Muscle layer of duodenum (tissue), 2 donors: ENCODE measurements around the gene POU2F1.

ENCODE experiments used
- H3K27ac ChIP-seq: one replicate; pipeline ENCODE4 v1.7.0; 2013; ENCODE audit warnings: mild to moderate bottlenecking, low read length
- H3K27me3 ChIP-seq: one replicate; pipeline ENCODE4 v1.7.0; 2013; ENCODE audit warnings: low read depth, mild to moderate bottlenecking, control low read depth, low read length
- H3K36me3 ChIP-seq, 2 donors: one replicate each; pipeline ENCODE4 v1.7.0; 2013; ENCODE audit warnings: low read length in 2 of 2, control low read depth in 1 of 2, mild to moderate bottlenecking in 1 of 2; ENCODE audit not compliant: insufficient read depth in 2 of 2, control insufficient read depth in 1 of 2
- H3K4me1 ChIP-seq, 2 donors: one replicate each; pipeline ENCODE4 v1.7.0; 2013; ENCODE audit warnings: low read length in 2 of 2, mild to moderate bottlenecking in 2 of 2, control low read depth in 1 of 2, moderate library complexity in 1 of 2; ENCODE audit not compliant: insufficient read depth in 2 of 2, control insufficient read depth in 1 of 2
- H3K4me3 ChIP-seq, 2 donors: one replicate each; pipeline ENCODE4 v1.7.0; 2013; ENCODE audit warnings: low read length in 2 of 2, low read depth in 1 of 2, mild to moderate bottlenecking in 1 of 2
- H3K9me3 ChIP-seq, 2 donors: one replicate each; pipeline ENCODE4 v1.7.0; 2013; ENCODE audit warnings: low read length in 2 of 2, control low read depth in 1 of 2, mild to moderate bottlenecking in 1 of 2; ENCODE audit not compliant: control insufficient read depth in 1 of 2
- donor health status: healthy.

POU2F1 gene

GRCh38 chr1:167373986-167374385 is 153.3 kb downstream of the POU2F1 start:
- Histone ChIP-seq H3K4me3 (no peak overlapping the region), H3K27me3 (no peaks in the 10 kb centered on the region), H3K27ac (no peak overlapping the region), H3K36me3 (peaks cover 5 to 9% of the 10 kb centered on the region in 2 donors), H3K9me3 (no peaks in the 10 kb centered on the region), H3K4me1 (peaks cover 0 to 6% of the 10 kb centered on the region in 2 donors)

- Histone ChIP-seq H3K27ac (no peak overlapping the region), H3K9me3 (no peaks in the 10 kb centered on the region), H3K4me1 (peaks cover 0 to 6% of the 10 kb centered on the region in 2 donors), H3K4me3 (no peak overlapping the region), H3K36me3 (peaks cover 5 to 9% of the 10 kb centered on the region in 2 donors), H3K27me3 (no peaks in the 10 kb centered on the region)
Measured at GRCh38 chr1:167375949-167376348, 155.3 kb downstream of the POU2F1 start.

GRCh38 chr1:167387251-167387910 is 166.7 kb downstream of the POU2F1 start:
- H3K9me3 ChIP-seq, result no peaks in the 10 kb centered on the region
- H3K27me3 ChIP-seq, result no peaks in the 10 kb centered on the region
- peaks cover 6 to 16% of the 10 kb centered on the region in 2 donors for H3K36me3 ChIP-seq
- no peaks in the 10 kb centered on the region for H3K4me1 ChIP-seq
- H3K4me3 ChIP-seq, result no peak overlapping the region
- H3K27ac ChIP-seq, result no peak overlapping the region

GRCh38 chr1:167388976-167389375 is 168.3 kb downstream of the POU2F1 start:
- H3K27me3 ChIP-seq, result no peaks in the 10 kb centered on the region
- H3K4me3 ChIP-seq, result no peak overlapping the region
- H3K36me3 ChIP-seq, result peaks cover 6 to 20% of the 10 kb centered on the region in 2 donors
- no peaks in the 10 kb centered on the region for H3K9me3 ChIP-seq
- H3K27ac ChIP-seq, result no peak overlapping the region
- no peaks in the 10 kb centered on the region for H3K4me1 ChIP-seq

GRCh38 chr1:167392200-167392696 is 171.6 kb downstream of the POU2F1 start:
- peaks cover 6 to 15% of the 10 kb centered on the region in 2 donors for H3K36me3 ChIP-seq
- no peaks in the 10 kb centered on the region for H3K9me3 ChIP-seq
- no peak overlapping the region for H3K27ac ChIP-seq
- no peaks in the 10 kb centered on the region for H3K4me1 ChIP-seq
- H3K4me3 ChIP-seq, result no peak overlapping the region
- H3K27me3 ChIP-seq, result no peaks in the 10 kb centered on the region

GRCh38 chr1:167400359-167400953 is 179.8 kb downstream of the POU2F1 start:
- no peaks in the 10 kb centered on the region for H3K27me3 ChIP-seq
- peaks cover 0 to 6% of the 10 kb centered on the region in 2 donors for H3K4me1 ChIP-seq
- H3K27ac ChIP-seq, result no peak overlapping the region
- no peak overlapping the region for H3K4me3 ChIP-seq
- peaks cover 26 to 36% of the 10 kb centered on the region in 2 donors for H3K36me3 ChIP-seq
- no peaks in the 10 kb centered on the region for H3K9me3 ChIP-seq

- H3K4me3 ChIP-seq, result no peak overlapping the region
- H3K27me3 ChIP-seq, result no peaks in the 10 kb centered on the region
- H3K9me3 ChIP-seq, result no peaks in the 10 kb centered on the region
- no peak overlapping the region for H3K27ac ChIP-seq
- peaks cover 0 to 6% of the 10 kb centered on the region in 2 donors for H3K4me1 ChIP-seq
- H3K36me3 ChIP-seq, result peaks cover 26 to 30% of the 10 kb centered on the region in 2 donors
Measured at GRCh38 chr1:167401260-167401873, 180.7 kb downstream of the POU2F1 start.

GRCh38 chr1:167404161-167404888 is 183.6 kb downstream of the POU2F1 start:
- H3K27ac ChIP-seq, result no peak overlapping the region
- H3K36me3 ChIP-seq, result peaks cover 14 to 16% of the 10 kb centered on the region in 2 donors
- no peaks in the 10 kb centered on the region for H3K27me3 ChIP-seq
- peaks cover 0 to 6% of the 10 kb centered on the region in 2 donors for H3K4me1 ChIP-seq
- no peak overlapping the region for H3K4me3 ChIP-seq
- H3K9me3 ChIP-seq, result no peaks in the 10 kb centered on the region

GRCh38 chr1:167404908-167405307 is 184.2 kb downstream of the POU2F1 start:
- H3K4me3 ChIP-seq, result no peak overlapping the region
- no peaks in the 10 kb centered on the region for H3K9me3 ChIP-seq
- peaks cover 14 to 16% of the 10 kb centered on the region in 2 donors for H3K36me3 ChIP-seq

GRCh38 chr1:167408355-167408754 is 187.7 kb downstream of the POU2F1 start:
- Histone ChIP-seq H3K4me3 (no peak overlapping the region), H3K4me1 (peaks cover 0 to 6% of the 10 kb centered on the region in 2 donors), H3K9me3 (no peaks in the 10 kb centered on the region), H3K36me3 (peaks cover 17 to 22% of the 10 kb centered on the region in 2 donors), H3K27me3 (no peaks in the 10 kb centered on the region), H3K27ac (no peak overlapping the region)

More at GRCh38 chr1:167404908-167405307, 184.2 kb downstream of the POU2F1 start:
- Histone ChIP-seq H3K27me3 (no peaks in the 10 kb centered on the region), H3K4me1 (peaks cover 0 to 6% of the 10 kb centered on the region in 2 donors), H3K27ac (no peak overlapping the region)

GRCh38 chr1:167409183-167409582 is 188.5 kb downstream of the POU2F1 start:
- Histone ChIP-seq H3K4me1 (peaks cover 0 to 3% of the 10 kb centered on the region in 2 donors), H3K27ac (no peak overlapping the region)

More at GRCh38 chr1:167409183-167409582, 188.5 kb downstream of the POU2F1 start:
- H3K4me3 ChIP-seq, result no peak overlapping the region
- no peaks in the 10 kb centered on the region for H3K27me3 ChIP-seq
- no peaks in the 10 kb centered on the region for H3K9me3 ChIP-seq
- H3K36me3 ChIP-seq, result peaks cover 15 to 28% of the 10 kb centered on the region in 2 donors
